GM06990 (cell line): Measurements from ENCODE around the gene HS1BP3.

Experiments
- DNase-seq: peaks from one replicate; pipeline ENCODE4 v3.0.0-alpha.2; 2011; ENCODE audit not compliant: insufficient read length; ENCODE audit errors: extremely low read depth
- H3K27me3 ChIP-seq: replicated peaks from 2 replicates; pipeline ENCODE4 v1.6.0; 2011; ENCODE audit warnings: low read length; ENCODE audit not compliant: control insufficient read depth, insufficient read depth
- H3K36me3 ChIP-seq: 2 replicates; pipeline ENCODE4 v1.5.1; 2011; ENCODE audit warnings: low read length; ENCODE audit not compliant: control insufficient read depth, insufficient read depth
- H3K4me3 ChIP-seq: replicated peaks from 2 replicates; pipeline ENCODE4 v1.5.1; 2011; ENCODE audit warnings: low read depth, mild to moderate bottlenecking, control low read depth, low read length
- TF ChIP-seq, protein P1 (sequence below): IDR thresholded peaks from 2 replicates; pipeline ENCODE4 v1.5.1; 2011; ENCODE audit warnings: low read length, control low read depth, mild to moderate bottlenecking, inconsistent platforms; ENCODE audit not compliant: insufficient read depth, poor library complexity, severe bottlenecking

HS1BP3 gene

DNA sequence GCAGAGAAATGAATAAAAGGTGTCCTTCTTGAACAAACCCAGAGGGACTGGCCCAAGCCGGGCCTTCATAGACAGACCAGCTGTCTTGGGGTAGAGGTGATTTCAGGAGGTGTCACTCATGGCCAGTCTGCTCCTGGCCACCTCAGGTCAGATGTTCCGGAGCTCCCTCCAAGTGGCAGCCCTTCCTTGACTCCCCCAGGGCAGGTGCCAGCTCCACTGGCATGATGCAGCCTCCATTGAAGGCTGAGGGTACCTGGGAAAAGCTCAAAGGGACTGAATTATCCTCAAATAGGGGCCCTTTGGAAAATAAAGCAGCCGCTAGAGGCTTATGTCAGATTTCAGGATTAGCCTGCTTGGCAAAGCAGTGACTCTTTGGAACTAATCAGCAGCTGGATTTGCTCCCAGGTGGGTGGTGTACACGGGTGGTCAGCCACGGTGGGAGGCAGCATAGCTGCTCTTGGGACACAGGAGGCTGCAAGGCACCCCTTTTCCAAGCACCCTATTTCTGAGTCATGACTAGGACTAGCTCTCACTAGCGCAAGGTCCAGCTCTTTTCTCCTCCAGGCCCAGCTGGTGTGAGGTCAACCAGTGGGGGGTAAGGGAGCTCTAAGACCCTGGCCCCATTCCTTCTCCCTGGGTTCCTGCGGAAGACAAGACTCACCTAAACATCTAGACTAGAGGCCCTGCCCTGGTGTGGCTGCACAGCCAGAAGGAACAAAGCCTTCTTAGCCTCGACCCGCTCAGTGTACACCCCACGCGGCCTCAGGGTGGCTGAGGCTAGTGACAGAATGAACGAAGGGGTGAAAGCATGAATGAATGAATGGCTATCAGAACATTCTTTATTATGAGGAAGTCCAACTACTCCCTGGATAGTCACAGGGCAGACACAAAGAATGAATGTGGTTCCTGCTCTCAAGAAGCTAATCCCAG lies 29.3 kb downstream of the HS1BP3 start:
- Histone ChIP-seq H3K36me3 (peaks cover 3% of the 10 kb centered on the region), H3K4me3 (no peak overlapping the region), H3K27me3 (no peaks in the 10 kb centered on the region)
- no peak for DNase-seq
- TF ChIP-seq, protein P1, sequence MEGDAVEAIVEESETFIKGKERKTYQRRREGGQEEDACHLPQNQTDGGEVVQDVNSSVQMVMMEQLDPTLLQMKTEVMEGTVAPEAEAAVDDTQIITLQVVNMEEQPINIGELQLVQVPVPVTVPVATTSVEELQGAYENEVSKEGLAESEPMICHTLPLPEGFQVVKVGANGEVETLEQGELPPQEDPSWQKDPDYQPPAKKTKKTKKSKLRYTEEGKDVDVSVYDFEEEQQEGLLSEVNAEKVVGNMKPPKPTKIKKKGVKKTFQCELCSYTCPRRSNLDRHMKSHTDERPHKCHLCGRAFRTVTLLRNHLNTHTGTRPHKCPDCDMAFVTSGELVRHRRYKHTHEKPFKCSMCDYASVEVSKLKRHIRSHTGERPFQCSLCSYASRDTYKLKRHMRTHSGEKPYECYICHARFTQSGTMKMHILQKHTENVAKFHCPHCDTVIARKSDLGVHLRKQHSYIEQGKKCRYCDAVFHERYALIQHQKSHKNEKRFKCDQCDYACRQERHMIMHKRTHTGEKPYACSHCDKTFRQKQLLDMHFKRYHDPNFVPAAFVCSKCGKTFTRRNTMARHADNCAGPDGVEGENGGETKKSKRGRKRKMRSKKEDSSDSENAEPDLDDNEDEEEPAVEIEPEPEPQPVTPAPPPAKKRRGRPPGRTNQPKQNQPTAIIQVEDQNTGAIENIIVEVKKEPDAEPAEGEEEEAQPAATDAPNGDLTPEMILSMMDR = no peak

GRCh38 chr2:20620696-20621365 lies 30.1 kb downstream of the HS1BP3 start:
- DNase-seq = no peak
- peaks cover 3% of the 10 kb centered on the region for H3K36me3 ChIP-seq
- no peaks in the 10 kb centered on the region for H3K27me3 ChIP-seq
- TF ChIP-seq, protein P1 = no peak
- no peak overlapping the region for H3K4me3 ChIP-seq

GRCh38 chr2:20620271-20620681 lies 30.6 kb downstream of the HS1BP3 start:
- Histone ChIP-seq H3K36me3 (peaks cover 3% of the 10 kb centered on the region), H3K27me3 (no peaks in the 10 kb centered on the region), H3K4me3 (no peak overlapping the region)
- TF ChIP-seq, protein P1 = no peak
- no peak for DNase-seq

- peaks cover 3% of the 10 kb centered on the region for H3K36me3 ChIP-seq
- H3K27me3 ChIP-seq = no peaks in the 10 kb centered on the region
- no peak for DNase-seq
- H3K4me3 ChIP-seq = no peak overlapping the region
- TF ChIP-seq, protein P1 = no peak
These were observed 31.3 kb downstream of the HS1BP3 start for GRCh38 chr2:20619624-20620024.

DNA sequence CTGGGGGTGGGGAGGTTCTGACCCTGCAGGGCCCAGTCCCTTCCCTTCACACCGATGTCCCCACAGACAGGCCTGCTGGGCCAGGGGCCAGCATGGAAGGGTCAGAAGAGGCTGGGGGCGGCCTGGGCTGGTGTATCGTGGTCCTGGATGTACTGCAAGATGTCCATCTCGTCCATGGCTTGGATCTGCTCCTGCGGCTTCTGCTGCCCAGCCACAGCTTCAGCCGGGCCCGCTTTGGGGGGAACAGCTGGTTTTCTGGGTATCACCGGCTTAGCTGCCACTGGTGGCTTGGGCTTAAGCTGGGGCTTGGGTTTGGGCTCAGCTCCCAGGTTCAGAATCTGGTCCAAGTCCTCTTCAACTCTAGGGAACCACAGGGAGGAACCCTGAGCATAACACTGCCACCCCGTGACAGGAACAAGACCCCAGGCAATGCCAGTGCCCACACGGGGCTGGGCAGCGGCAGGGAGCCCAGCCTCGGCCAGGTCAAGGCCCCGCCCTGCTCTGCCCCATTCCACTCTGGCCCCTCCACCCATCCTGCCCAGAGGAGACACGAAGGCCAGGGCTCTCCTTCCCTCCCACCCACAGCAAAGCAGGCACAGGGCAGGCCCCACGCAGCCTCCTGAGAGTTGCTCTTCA lies 31.9 kb downstream of the HS1BP3 start:
- TF ChIP-seq, protein P1 = no peak

More for the DNA sequence above, 31.9 kb downstream of the HS1BP3 start:
- Histone ChIP-seq H3K4me3 (no peak overlapping the region), H3K27me3 (no peaks in the 10 kb centered on the region), H3K36me3 (peaks cover 3% of the 10 kb centered on the region)
- no peak for DNase-seq
